WERI-Rb-1 (cell line): ENCODE measurements around the gene BMPR1A.

Experiments
- DNase-seq: peaks from one replicate; pipeline ENCODE4 v3.0.0-alpha.2; 2020
- H3K27ac ChIP-seq: fragments of 250-450 bp; sonication (Bioruptor Pico); 2 replicates; pipeline ENCODE4 v1.5.1; 2020; ENCODE audit warnings: mild to moderate bottlenecking, moderate library complexity
- H3K27me3 ChIP-seq: fragments of 250-450 bp; sonication (Bioruptor Pico); 2 replicates; pipeline ENCODE4 v1.5.1; 2021; ENCODE audit warnings: mild to moderate bottlenecking, low read depth, moderate library complexity; ENCODE audit not compliant: insufficient read depth, severe bottlenecking
- H3K36me3 ChIP-seq: fragments of 250-450 bp; sonication (Bioruptor Pico); 2 replicates; pipeline ENCODE4 v1.5.1; 2020; ENCODE audit warnings: mild to moderate bottlenecking, moderate library complexity
- H3K4me3 ChIP-seq: 2 replicates; pipeline ENCODE4 v1.5.1; 2011; ENCODE audit warnings: low read depth, mild to moderate bottlenecking, control low read depth, low read length
- H3K9me3 ChIP-seq: fragments of 250-450 bp; sonication (Bioruptor Pico); 2 replicates; pipeline ENCODE4 v1.5.1; 2021; ENCODE audit warnings: mild to moderate bottlenecking, moderate library complexity; ENCODE audit not compliant: severe bottlenecking
- TF ChIP-seq, protein P1 (sequence below): IDR thresholded peaks from 2 replicates; pipeline ENCODE4 v1.5.1; 2011; ENCODE audit warnings: low read depth, mild to moderate bottlenecking, control low read depth, inconsistent platforms, low read length

The BMPR1A gene

GRCh38 chr10:86715836-86716235 is 40.6 kb upstream of the BMPR1A start:
- Histone ChIP-seq H3K27me3 (no peaks in the 10 kb centered on the region), H3K27ac (no peak overlapping the region), H3K9me3 (no peaks in the 10 kb centered on the region), H3K36me3 (no peaks in the 10 kb centered on the region), H3K4me3 (no peak overlapping the region)
- TF ChIP-seq, protein P1, sequence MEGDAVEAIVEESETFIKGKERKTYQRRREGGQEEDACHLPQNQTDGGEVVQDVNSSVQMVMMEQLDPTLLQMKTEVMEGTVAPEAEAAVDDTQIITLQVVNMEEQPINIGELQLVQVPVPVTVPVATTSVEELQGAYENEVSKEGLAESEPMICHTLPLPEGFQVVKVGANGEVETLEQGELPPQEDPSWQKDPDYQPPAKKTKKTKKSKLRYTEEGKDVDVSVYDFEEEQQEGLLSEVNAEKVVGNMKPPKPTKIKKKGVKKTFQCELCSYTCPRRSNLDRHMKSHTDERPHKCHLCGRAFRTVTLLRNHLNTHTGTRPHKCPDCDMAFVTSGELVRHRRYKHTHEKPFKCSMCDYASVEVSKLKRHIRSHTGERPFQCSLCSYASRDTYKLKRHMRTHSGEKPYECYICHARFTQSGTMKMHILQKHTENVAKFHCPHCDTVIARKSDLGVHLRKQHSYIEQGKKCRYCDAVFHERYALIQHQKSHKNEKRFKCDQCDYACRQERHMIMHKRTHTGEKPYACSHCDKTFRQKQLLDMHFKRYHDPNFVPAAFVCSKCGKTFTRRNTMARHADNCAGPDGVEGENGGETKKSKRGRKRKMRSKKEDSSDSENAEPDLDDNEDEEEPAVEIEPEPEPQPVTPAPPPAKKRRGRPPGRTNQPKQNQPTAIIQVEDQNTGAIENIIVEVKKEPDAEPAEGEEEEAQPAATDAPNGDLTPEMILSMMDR: no peak
- no peak for DNase-seq

DNA sequence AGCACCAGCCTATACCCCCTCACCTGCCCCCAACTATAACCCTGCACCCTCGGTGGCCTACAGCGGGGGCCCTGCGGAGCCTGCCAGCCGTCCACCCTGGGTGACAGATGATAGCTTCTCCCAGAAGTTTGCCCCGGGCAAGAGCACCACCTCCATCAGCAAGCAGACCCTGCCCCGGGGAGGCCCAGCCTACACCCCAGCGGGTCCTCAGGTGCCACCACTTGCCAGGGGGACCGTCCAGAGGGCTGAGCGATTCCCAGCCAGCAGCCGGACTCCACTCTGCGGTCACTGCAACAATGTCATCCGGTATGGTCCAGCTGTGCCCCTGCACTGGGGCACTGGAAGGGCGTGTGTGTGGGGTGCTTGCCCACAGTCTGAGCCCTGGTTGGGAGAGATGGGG is 40.0 kb upstream of the BMPR1A start:
- no peak overlapping the region for H3K27ac ChIP-seq
- H3K27me3 ChIP-seq: no peaks in the 10 kb centered on the region
- H3K9me3 ChIP-seq: no peaks in the 10 kb centered on the region
- no peaks in the 10 kb centered on the region for H3K36me3 ChIP-seq
- no peak overlapping the region for H3K4me3 ChIP-seq
- DNase-seq: no peak
- TF ChIP-seq, protein P1: no peak

GRCh38 chr10:86718556-86718955 is 37.9 kb upstream of the BMPR1A start:
- no peak for DNase-seq
- H3K27me3 ChIP-seq: no peaks in the 10 kb centered on the region
- no peak overlapping the region for H3K27ac ChIP-seq
- no peak overlapping the region for H3K4me3 ChIP-seq
- H3K36me3 ChIP-seq: no peaks in the 10 kb centered on the region
- TF ChIP-seq, protein P1: no peak
- no peaks in the 10 kb centered on the region for H3K9me3 ChIP-seq

DNA sequence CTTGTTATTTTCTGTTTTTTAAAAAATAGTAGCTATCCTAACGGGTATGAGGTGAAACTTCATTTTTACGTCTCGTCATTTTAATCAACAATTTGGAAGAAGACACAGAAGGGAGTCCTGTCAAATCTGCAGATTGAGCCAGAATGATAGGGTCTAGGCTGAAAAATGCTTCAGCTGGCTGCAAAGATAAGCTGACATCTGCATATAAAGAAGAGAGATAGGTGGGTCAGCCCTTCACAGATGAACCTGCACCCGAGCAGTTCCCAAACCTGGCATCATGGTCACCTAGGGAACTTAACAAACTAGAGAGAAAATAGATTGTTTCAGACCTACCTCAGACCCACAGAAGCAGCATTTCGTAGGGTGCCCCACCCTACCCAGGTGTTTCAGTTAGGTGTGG is 35.2 kb upstream of the BMPR1A start:
- TF ChIP-seq, protein P1: no peak
- no peaks in the 10 kb centered on the region for H3K36me3 ChIP-seq
- H3K27me3 ChIP-seq: no peaks in the 10 kb centered on the region
- DNase-seq: no peak
- H3K4me3 ChIP-seq: no peak overlapping the region
- no peaks in the 10 kb centered on the region for H3K9me3 ChIP-seq
- no peak overlapping the region for H3K27ac ChIP-seq

DNA sequence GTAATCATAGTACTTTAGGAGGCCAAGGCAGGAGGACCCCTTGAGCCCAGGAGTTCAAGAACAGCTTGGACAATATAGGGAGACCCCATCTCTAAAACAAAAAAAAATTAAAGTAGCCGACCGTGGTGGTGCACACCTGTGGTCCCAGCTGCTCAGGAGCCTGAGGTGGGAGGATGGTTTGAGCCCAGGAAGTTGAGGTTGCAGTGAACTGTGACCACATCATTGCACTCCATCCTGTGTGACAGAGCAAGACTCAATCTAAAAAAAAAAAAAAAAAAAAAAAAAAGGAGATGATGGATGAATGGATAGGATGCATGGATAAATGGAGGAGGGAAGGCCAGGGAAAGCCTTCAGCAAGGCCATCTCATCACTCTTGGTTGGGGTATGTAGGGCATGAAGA is 33.4 kb upstream of the BMPR1A start:
- H3K9me3 ChIP-seq: no peaks in the 10 kb centered on the region
- H3K27me3 ChIP-seq: no peaks in the 10 kb centered on the region
- H3K27ac ChIP-seq: no peak overlapping the region
- no peak overlapping the region for H3K4me3 ChIP-seq
- no peak for DNase-seq
- TF ChIP-seq, protein P1: no peak
- no peaks in the 10 kb centered on the region for H3K36me3 ChIP-seq

DNA sequence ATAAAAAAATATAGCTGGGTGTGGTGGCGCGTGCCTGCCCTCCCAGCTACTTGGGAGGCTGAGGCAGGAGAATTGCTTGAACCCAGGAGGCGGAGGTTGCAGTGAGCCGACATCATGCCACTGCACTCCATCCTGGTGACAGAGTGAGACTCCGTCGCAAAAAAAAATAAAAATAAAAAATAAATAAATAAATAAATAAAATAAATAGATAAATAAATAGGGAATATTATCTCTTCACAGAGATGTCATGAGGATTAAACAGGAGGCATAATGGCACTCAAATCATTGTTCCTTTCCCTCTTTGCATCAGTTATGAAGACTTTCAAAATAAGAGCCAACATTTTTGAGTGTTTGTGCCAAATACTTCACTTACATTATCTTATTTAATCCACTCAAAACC is 32.0 kb upstream of the BMPR1A start:
- TF ChIP-seq, protein P1: no peak
- Histone ChIP-seq H3K27ac (no peak overlapping the region), H3K36me3 (no peaks in the 10 kb centered on the region), H3K4me3 (no peak overlapping the region), H3K9me3 (no peaks in the 10 kb centered on the region), H3K27me3 (no peaks in the 10 kb centered on the region)
- DNase-seq: no peak
